ENCODE measurements around the gene LRSAM1.

LRSAM1 gene

GRCh38 chr9:127519301-127520166 is 68.2 kb downstream of the LRSAM1 start:
- no peak for DNase-seq

GRCh38 chr9:127520941-127521918 is 69.9 kb downstream of the LRSAM1 start:
- no peak for DNase-seq

- DNase-seq, result no peak
Observed at GRCh38 chr9:127521919-127522304, 70.6 kb downstream of the LRSAM1 start.

- no peak for DNase-seq
Observed at GRCh38 chr9:127522727-127523126, 71.4 kb downstream of the LRSAM1 start.

- DNase-seq, result no peak
Observed at GRCh38 chr9:127523312-127523851, 72.1 kb downstream of the LRSAM1 start.

- no peak for DNase-seq
Observed at GRCh38 chr9:127524373-127524772, 73.1 kb downstream of the LRSAM1 start.

GRCh38 chr9:127525401-127526188 is 74.3 kb downstream of the LRSAM1 start:
- DNase-seq, result no peak

- no peak for DNase-seq
Observed at GRCh38 chr9:127526655-127527559, 75.6 kb downstream of the LRSAM1 start.

- DNase-seq, result no peak
Observed at GRCh38 chr9:127527560-127528268, 76.4 kb downstream of the LRSAM1 start.

- no peak for DNase-seq
Observed at GRCh38 chr9:127528422-127529251, 77.3 kb downstream of the LRSAM1 start.

- DNase-seq, result no peak
Observed at GRCh38 chr9:127529671-127530070, 78.4 kb downstream of the LRSAM1 start.

- no peak for DNase-seq
Observed at GRCh38 chr9:127530206-127530941, 79.1 kb downstream of the LRSAM1 start.

GRCh38 chr9:127531676-127532075 is 80.4 kb downstream of the LRSAM1 start:
- no peak for DNase-seq

- DNase-seq, result no peak
Observed at GRCh38 chr9:127534250-127534906, 83.1 kb downstream of the LRSAM1 start.

- no peak for DNase-seq
Observed at GRCh38 chr9:127534931-127535330, 83.6 kb downstream of the LRSAM1 start.

GRCh38 chr9:127535396-127535795 is 84.1 kb downstream of the LRSAM1 start:
- DNase-seq, result no peak

GRCh38 chr9:127535834-127536233 is 84.5 kb downstream of the LRSAM1 start:
- no peak for DNase-seq

- no peak for DNase-seq
Observed at GRCh38 chr9:127536499-127536898, 85.2 kb downstream of the LRSAM1 start.

GRCh38 chr9:127537014-127537413 is 85.7 kb downstream of the LRSAM1 start:
- DNase-seq, result no peak

All from SHP77 (cell line).